GM12891 (cell line): Measurements from ENCODE around the gene SEPTIN2.

Experiments used
- POLR2A ChIP-seq: IDR thresholded peaks from 2 replicates; pipeline ENCODE4 v1.6.1; 2011; ENCODE audit warnings: low read depth, low read length, control low read depth
- POLR2AphosphoS5 ChIP-seq: IDR thresholded peaks from 2 replicates; pipeline ENCODE4 v1.6.1; 2011; ENCODE audit warnings: low read depth, low read length, control low read depth
- TAF1 ChIP-seq: IDR thresholded peaks from 2 replicates; pipeline ENCODE4 v1.6.1; 2011; ENCODE audit warnings: low read depth, low read length, control low read depth

DNA sequence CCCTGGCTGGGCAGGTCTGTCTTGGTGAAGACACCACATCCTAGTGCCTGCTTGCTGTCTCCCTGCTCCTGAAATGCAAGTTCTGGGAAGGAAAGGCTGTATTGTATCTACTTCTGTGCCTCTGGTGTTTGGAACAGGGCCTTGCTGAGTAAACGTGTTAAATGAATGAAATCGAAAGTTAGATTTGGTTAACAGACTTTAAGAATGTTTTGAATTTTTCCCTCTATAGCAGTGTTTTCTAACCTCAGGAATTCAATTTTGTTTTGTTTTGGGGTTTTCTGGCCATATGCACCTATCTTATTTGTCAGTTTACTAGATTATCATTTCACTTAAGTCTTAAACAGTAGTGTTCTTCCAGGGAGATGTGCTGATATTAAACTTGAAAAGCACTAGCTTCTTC lies 61.1 kb downstream of the SEPTIN2 start:
- no peak for TF ChIP-seq POLR2AphosphoS5
- no peak for TF ChIP-seq TAF1
- no peak for TF ChIP-seq POLR2A
